Measurements from ENCODE around the gene ZSCAN5A. TPM values are rescaled to one million over a fixed set of nuclear protein-coding genes. Genes with fewer than 3 reads are reported as not detected.

ZSCAN5A gene
- total and polyA plus RNA-seq, 8 donors: 4.4 to 8.1 (median 5.5) TPM

- H3K27me3 ChIP-seq: no peaks in the 10 kb centered on the region
- 86 to 91% methylated on average over 9 of the region's 9 CpGs for WGBS, 2 donors
- H3K4me3 ChIP-seq: no peak overlapping the region
- intact Hi-C loops (cut with DNase I): no loop called here
- DNase-seq (no peak), ATAC-seq (no peak), FAIRE-seq (no peak)
- H3K36me3 ChIP-seq: peaks cover 0 to 8% (median 0%) of the 10 kb centered on the region in 3 donors
- H3K9me3 ChIP-seq: no peaks in the 10 kb centered on the region
- no peaks in the 10 kb centered on the region for H3K4me1 ChIP-seq
- H3K27ac ChIP-seq: no peak overlapping the region
- TF ChIP-seq CTCF (IDR thresholded peaks at IDR 0.05): no peak
Observed at GRCh38 chr19:56304243-56304642, 10.4 kb downstream of the ZSCAN5A start.

GRCh38 chr19:56301886-56302620, 12.6 kb downstream of the ZSCAN5A start:
- ATAC-seq (no peak), FAIRE-seq (no peak), DNase-seq (no peak)
- Histone ChIP-seq H3K36me3 (peaks cover 0 to 8% (median 0%) of the 10 kb centered on the region in 3 donors), H3K9me3 (no peaks in the 10 kb centered on the region), H3K4me3 (no peak overlapping the region), H3K27me3 (no peaks in the 10 kb centered on the region), H3K4me1 (no peaks in the 10 kb centered on the region), H3K27ac (no peak overlapping the region)
- 76% methylated on average over 9 of the region's 9 CpGs for WGBS, 2 donors
- TF ChIP-seq CTCF (IDR thresholded peaks at IDR 0.05): no peak
- intact Hi-C loops (cut with DNase I): no loop called here

DNA sequence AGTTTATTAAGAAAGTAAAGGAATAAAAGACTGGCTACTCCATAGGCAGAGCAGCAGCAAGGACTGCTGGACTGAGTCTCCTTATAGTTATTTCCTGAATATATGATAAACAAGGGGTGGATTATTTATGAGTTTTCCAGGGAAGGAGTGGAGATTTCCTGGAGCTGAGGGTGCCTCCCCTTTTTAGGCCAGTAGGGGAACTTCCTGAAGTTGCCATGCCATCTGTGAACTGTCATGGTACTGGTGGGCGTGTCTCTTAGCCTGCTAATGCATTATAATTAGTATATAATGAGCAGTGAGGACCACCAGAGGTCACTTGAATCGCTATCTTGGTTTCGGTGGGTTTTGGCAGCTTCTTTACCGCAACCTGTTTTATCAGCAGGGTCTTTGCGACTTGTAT, 13.5 kb downstream of the ZSCAN5A start:
- Histone ChIP-seq H3K4me1 (no peaks in the 10 kb centered on the region), H3K36me3 (peaks cover 0 to 8% (median 0%) of the 10 kb centered on the region in 3 donors), H3K27me3 (no peaks in the 10 kb centered on the region), H3K4me3 (no peak overlapping the region), H3K9me3 (no peaks in the 10 kb centered on the region), H3K27ac (no peak overlapping the region)
- TF ChIP-seq CTCF (IDR thresholded peaks at IDR 0.05): no peak
- DNase-seq (no peak), ATAC-seq (no peak), FAIRE-seq (no peak)
- intact Hi-C loops (cut with DNase I): no loop called here
- 86 to 91% methylated on average over 5 of the region's 5 CpGs for WGBS, 2 donors

GRCh38 chr19:56299688-56300087, 15.0 kb downstream of the ZSCAN5A start:
- Histone ChIP-seq H3K27ac (no peak overlapping the region), H3K27me3 (no peaks in the 10 kb centered on the region), H3K4me1 (no peaks in the 10 kb centered on the region), H3K36me3 (no peaks in the 10 kb centered on the region), H3K9me3 (no peaks in the 10 kb centered on the region), H3K4me3 (no peak overlapping the region)
- WGBS, 2 donors: 68 to 73% methylated on average over 3 of the region's 3 CpGs
- no peak for TF ChIP-seq CTCF (IDR thresholded peaks at IDR 0.05)
- no peak for DNase-seq
- no peak for ATAC-seq
- FAIRE-seq: no peak
- intact Hi-C loops (cut with DNase I): no loop called here

GRCh38 chr19:56297010-56297409, 17.6 kb downstream of the ZSCAN5A start:
- no peak for TF ChIP-seq CTCF (IDR thresholded peaks at IDR 0.05)
- no peaks in the 10 kb centered on the region for H3K27me3 ChIP-seq
- H3K36me3 ChIP-seq: no peaks in the 10 kb centered on the region
- H3K27ac ChIP-seq: no peak overlapping the region
- H3K9me3 ChIP-seq: no peaks in the 10 kb centered on the region
- ATAC-seq: no peak
- no peaks in the 10 kb centered on the region for H3K4me1 ChIP-seq
- no peak for DNase-seq
- no peak for FAIRE-seq
- no peak overlapping the region for H3K4me3 ChIP-seq
- intact Hi-C loops (cut with DNase I): no loop called here
- WGBS, 2 donors: 85 to 89% methylated on average over 3 of the region's 3 CpGs

Data from pancreas (tissue), 10 donors.